ENCODE data around the gene TRIM13. TPM values are rescaled to one million over a fixed set of nuclear protein-coding genes. Genes with fewer than 3 reads are reported as not detected.

Gene TRIM13
- total RNA-seq, 1 experiment from 2014 or later: 45.4 TPM

GRCh38 chr13:49993666-49994065, 3.2 kb upstream of the TRIM13 start:
- no peak overlapping the region for H3K4me3 Mint-ChIP-seq

More at GRCh38 chr13:49993666-49994065, 3.2 kb upstream of the TRIM13 start:
- no peaks in the 10 kb centered on the region for H3K27me3 ChIP-seq (ENCODE audit: insufficient read depth, low read length)
- Mint-ChIP-seq H3K36me3 (ENCODE audit: insufficient read depth in 1 of 3, low read depth in 3 of 3) (peaks cover 8 to 13% (median 9%) of the 10 kb centered on the region in 3 experiments; a peak in 6 of 7 replicates), H3K27ac (no peak overlapping the region), H3K9me3 (no peaks in the 10 kb centered on the region; a peak in 1 of 5 replicates), H3K27me3 (ENCODE audit: low read depth) (peaks cover 4% of the 10 kb centered on the region), H3K4me1 (peaks cover 23% of the 10 kb centered on the region in 2 experiments)
- H3K18ac ChIP-seq (ENCODE audit: insufficient read length, low read depth, low read length): no peak overlapping the region
- H4K8ac ChIP-seq (replicated peaks; ENCODE audit: insufficient read length, low read depth, low read length): no peak overlapping the region
- no peak overlapping the region for H3K56ac ChIP-seq (ENCODE audit: insufficient read length, low read depth, low read length)
- H2BK20ac ChIP-seq (ENCODE audit: low read depth, low read length, poor library complexity, severe bottlenecking): no peak overlapping the region
- H4K5ac ChIP-seq (ENCODE audit: insufficient read length, low read depth, low read length): no peak overlapping the region
- no peak overlapping the region for H2AFZ ChIP-seq (ENCODE audit: low read length)
- DNase-seq: no peak
- no peak overlapping the region for H2BK5ac ChIP-seq (ENCODE audit: insufficient read length, low read length)
- no peak overlapping the region for H2BK12ac ChIP-seq (ENCODE audit: insufficient read length, low read depth, low read length)
- no peak overlapping the region for H2AK5ac ChIP-seq (ENCODE audit: insufficient read length, low read length)
- no peak overlapping the region for H2BK15ac ChIP-seq (ENCODE audit: low read depth, low read length)
- no peak overlapping the region for H4K91ac ChIP-seq (ENCODE audit: insufficient read length, low read depth, low read length)
- H2BK120ac ChIP-seq (ENCODE audit: low read depth, low read length, poor library complexity, severe bottlenecking): no peak overlapping the region
- no peak overlapping the region for H3K27ac ChIP-seq (ENCODE audit: insufficient read length, low read depth, low read length)
- no peak overlapping the region for H3K4ac ChIP-seq (ENCODE audit: low read depth, low read length)
- no peak overlapping the region for H3K14ac ChIP-seq (ENCODE audit: insufficient read depth, low read length)
- H4K20me1 ChIP-seq (ENCODE audit: control insufficient read depth, insufficient read depth, insufficient read length): no peaks in the 10 kb centered on the region
- H3K4me2 ChIP-seq (ENCODE audit: insufficient read depth, insufficient read length, low read length): no peak overlapping the region
- H3K79me2 ChIP-seq (ENCODE audit: insufficient read depth, low read length): no peaks in the 10 kb centered on the region
- peaks cover 10% of the 10 kb centered on the region for H3K23me2 ChIP-seq (ENCODE audit: insufficient read length, low read depth, low read length, poor library complexity, severe bottlenecking)
- no peak overlapping the region for H3K9ac ChIP-seq (ENCODE audit: extremely low read depth, insufficient read length, low read length)
- H3K4me1 ChIP-seq (ENCODE audit: insufficient read depth, low read length): no peaks in the 10 kb centered on the region; the same call in 1 of the 2 replicates
- no peaks in the 10 kb centered on the region for H3K9me3 ChIP-seq (ENCODE audit: control insufficient read depth, low read depth, low read length)
- no peak overlapping the region for H3T11ph ChIP-seq (ENCODE audit: low read length)
- WGBS (ENCODE audit: extremely low coverage, insufficient read length, low lambda C conversion rate): no CpG with 5 or more reads among the region's 5 CpGs
- H3K79me1 ChIP-seq (ENCODE audit: insufficient read depth, low read depth, low read length, poor library complexity, severe bottlenecking): no peaks in the 10 kb centered on the region
- no peak overlapping the region for H3K23ac ChIP-seq (ENCODE audit: insufficient read length, low read depth, low read length)
- TF ChIP-seq, protein P1, sequence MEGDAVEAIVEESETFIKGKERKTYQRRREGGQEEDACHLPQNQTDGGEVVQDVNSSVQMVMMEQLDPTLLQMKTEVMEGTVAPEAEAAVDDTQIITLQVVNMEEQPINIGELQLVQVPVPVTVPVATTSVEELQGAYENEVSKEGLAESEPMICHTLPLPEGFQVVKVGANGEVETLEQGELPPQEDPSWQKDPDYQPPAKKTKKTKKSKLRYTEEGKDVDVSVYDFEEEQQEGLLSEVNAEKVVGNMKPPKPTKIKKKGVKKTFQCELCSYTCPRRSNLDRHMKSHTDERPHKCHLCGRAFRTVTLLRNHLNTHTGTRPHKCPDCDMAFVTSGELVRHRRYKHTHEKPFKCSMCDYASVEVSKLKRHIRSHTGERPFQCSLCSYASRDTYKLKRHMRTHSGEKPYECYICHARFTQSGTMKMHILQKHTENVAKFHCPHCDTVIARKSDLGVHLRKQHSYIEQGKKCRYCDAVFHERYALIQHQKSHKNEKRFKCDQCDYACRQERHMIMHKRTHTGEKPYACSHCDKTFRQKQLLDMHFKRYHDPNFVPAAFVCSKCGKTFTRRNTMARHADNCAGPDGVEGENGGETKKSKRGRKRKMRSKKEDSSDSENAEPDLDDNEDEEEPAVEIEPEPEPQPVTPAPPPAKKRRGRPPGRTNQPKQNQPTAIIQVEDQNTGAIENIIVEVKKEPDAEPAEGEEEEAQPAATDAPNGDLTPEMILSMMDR (conservative IDR thresholded peaks at IDR 0.05): no peak
